Right atrium auricular region (tissue), 2 donors: ENCODE data around the gene IFNL1. TPM values are rescaled to one million over a fixed set of nuclear protein-coding genes. Genes with fewer than 3 reads are reported as not detected.
A peak's percentile ranks its signal among the peaks of the same experiment; 100 is the strongest.

Experiments
- DNase-seq: peaks from one replicate; pipeline ENCODE4 v3.0.0-alpha.2; 2019; ENCODE audit warnings: low spot score
- H3K27ac ChIP-seq, 2 donors: fragments of 200-600 bp; sonication (generic); 1 replicate in 1 of 2; 2 replicates in 1 of 2; pipeline ENCODE4 v1.5.1; 2016 to 2019
- H3K27me3 ChIP-seq, 2 donors: fragments of 200-600 bp; sonication (generic); one replicate each; pipeline versions ENCODE4 v1.5.1 to v1.6.0; 2017 to 2019
- H3K36me3 ChIP-seq: fragments of 200-600 bp; sonication (generic); one replicate; pipeline ENCODE4 v1.5.1; 2016
- H3K4me1 ChIP-seq, 2 donors: fragments of 200-600 bp; sonication (generic); one replicate each; pipeline versions ENCODE4 v1.5.1 to v1.6.0; 2017 to 2019
- H3K4me3 ChIP-seq, 2 donors: fragments of 200-600 bp; sonication (generic); 1 replicate in 1 of 2; 2 replicates in 1 of 2; pipeline ENCODE4 v1.5.1; 2017 to 2019; ENCODE audit warnings: mild to moderate bottlenecking in 1 of 2, moderate library complexity in 1 of 2
- H3K9me3 ChIP-seq, 2 donors: fragments of 200-600 bp; sonication (generic); one replicate each; pipeline ENCODE4 v1.5.1; 2019
- CTCF ChIP-seq, 2 donors: fragments of 200-600 bp; sonication (generic); IDR thresholded peaks; one replicate each; pipeline ENCODE4 v1.5.1; 2019; ENCODE audit warnings: antibody characterized with exemption in 2 of 2
- total RNA-seq, 2 donors: library from RNA; depleted of rRNA; stranded (reverse); fragments of >200 nt; gene quantifications; one replicate each; pipeline ENCODE4 v1.1.0, GENCODE V29; 2016

Gene IFNL1
- not detected for total RNA-seq

DNA sequence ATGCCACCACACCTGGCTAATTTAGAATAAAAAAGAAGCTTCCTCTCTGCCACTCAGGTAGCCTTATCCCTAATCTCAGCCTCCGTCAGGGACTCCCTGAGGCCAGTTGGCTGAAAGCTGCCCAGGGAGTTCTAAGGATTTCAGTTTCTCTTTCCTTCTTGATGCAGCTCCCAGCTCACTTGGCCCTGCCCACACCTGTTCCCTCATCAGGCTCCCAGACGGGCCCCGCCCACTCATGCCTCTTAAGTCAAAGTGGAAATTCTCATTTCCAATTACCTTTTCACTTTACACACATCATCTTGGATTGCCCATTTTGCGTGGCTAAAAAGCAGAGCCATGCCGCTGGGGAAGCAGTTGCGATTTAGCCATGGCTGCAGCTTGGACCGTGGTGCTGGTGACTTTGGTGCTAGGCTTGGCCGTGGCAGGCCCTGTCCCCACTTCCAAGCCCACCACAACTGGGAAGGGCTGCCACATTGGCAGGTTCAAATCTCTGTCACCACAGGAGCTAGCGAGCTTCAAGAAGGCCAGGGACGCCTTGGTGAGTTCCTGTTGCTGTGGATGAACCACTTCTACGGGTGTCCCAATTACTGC, at the start of gene IFNL1:
TSS of gene IFNL1 (plus strand) at position 353 of the 591 bp plus-strand sequence. CDS start at position 368, 15 bp downstream.
- Histone ChIP-seq H3K4me1 (no peaks in the 10 kb centered on the region), H3K27ac (no peak within 1 kb of the TSS), H3K27me3 (no peaks in the 10 kb centered on the region), H3K4me3 (no peak within 1 kb of the TSS), H3K36me3 (no peaks in the 10 kb centered on the region), H3K9me3 (no peaks in the 10 kb centered on the region)
- no peak for DNase-seq
- TF ChIP-seq CTCF (IDR thresholded peaks at IDR 0.05): no peak

- Histone ChIP-seq H3K9me3 (no peaks in the 10 kb centered on the region), H3K27ac (no peak overlapping the region), H3K4me1 (peaks cover 0 to 12% of the 10 kb centered on the region in 2 donors), H3K36me3 (no peaks in the 10 kb centered on the region), H3K4me3 (peak overlapping the region in 1 of 2 donors; percentile 27), H3K27me3 (peaks cover 4 to 14% of the 10 kb centered on the region in 2 donors)
- no peak for TF ChIP-seq CTCF (IDR thresholded peaks at IDR 0.05)
- DNase-seq: no peak
These were observed 49.1 kb upstream of the IFNL1 start for GRCh38 chr19:39246951-39247669.

DNA sequence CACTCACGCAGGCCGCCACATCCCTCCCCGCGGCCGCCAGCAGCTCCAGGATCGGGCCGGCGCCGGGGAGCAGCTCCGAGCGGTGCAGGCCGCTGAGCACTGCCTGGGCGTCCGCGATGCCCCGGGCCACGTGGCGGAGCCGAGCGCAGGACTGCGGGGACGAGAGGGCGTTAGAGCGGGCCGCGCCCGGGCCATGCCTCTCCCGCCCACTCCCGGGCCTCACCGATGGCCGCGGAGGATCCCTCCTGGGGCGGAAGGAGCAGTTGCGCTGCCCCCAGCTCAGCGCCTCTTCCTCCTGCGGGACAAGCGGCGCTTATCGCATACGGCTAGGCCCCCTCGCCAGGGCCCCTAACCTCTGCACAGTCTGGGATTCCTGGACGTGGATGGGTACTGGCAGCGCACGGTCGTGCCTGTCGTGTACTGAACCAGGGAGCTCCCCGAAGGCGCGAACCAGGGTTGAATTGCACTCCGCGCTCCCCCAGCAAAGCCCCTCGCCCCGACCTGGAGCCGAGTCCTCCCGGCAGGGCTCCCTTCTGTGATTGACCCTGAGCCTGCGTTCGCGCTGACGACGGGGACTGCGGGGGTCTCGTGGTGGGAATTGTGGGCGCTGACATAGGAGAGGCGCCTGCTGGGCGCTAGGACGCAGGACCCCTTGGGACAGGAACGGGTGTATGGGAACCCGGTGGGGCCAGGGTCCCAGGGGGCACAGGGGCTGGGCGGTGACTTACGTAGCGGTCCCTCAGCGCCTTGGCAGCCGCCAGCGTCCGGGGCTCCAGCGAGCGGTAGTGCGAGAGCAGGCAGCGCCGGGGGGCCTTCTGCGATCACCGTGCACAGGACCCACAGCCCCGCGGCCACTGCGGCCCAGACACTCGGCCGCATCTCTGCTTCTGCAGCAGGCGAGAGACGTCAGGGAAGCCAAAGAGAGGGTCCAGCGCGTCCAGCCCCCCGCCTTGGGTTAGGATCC, 48.2 kb upstream of the IFNL1 start:
- TF ChIP-seq CTCF (IDR thresholded peaks at IDR 0.05): no peak
- H3K36me3 ChIP-seq: no peaks in the 10 kb centered on the region
- H3K4me1 ChIP-seq: peaks cover 0 to 12% of the 10 kb centered on the region in 2 donors
- H3K4me3 ChIP-seq: peak overlapping the region in 1 of 2 donors; percentile 27
- H3K27me3 ChIP-seq: peaks cover 4 to 14% of the 10 kb centered on the region in 2 donors
- H3K9me3 ChIP-seq: no peaks in the 10 kb centered on the region
- no peak overlapping the region for H3K27ac ChIP-seq
- DNase-seq: no peak

GRCh38 chr19:39248806-39249205, 47.4 kb upstream of the IFNL1 start, which contains the start of gene IFNL4:
Gene IFNL4 (minus strand): TSS chr19:39248856.
- Histone ChIP-seq H3K4me1 (peaks cover 0 to 12% of the 10 kb centered on the region in 2 donors), H3K36me3 (no peaks in the 10 kb centered on the region), H3K4me3 (peak within 1 kb of the TSS in 1 of 2 donors; percentile 27), H3K27me3 (peaks cover 4 to 14% of the 10 kb centered on the region in 2 donors), H3K9me3 (no peaks in the 10 kb centered on the region), H3K27ac (no peak within 1 kb of the TSS)
- no peak for DNase-seq
- TF ChIP-seq CTCF (IDR thresholded peaks at IDR 0.05): no peak

DNA sequence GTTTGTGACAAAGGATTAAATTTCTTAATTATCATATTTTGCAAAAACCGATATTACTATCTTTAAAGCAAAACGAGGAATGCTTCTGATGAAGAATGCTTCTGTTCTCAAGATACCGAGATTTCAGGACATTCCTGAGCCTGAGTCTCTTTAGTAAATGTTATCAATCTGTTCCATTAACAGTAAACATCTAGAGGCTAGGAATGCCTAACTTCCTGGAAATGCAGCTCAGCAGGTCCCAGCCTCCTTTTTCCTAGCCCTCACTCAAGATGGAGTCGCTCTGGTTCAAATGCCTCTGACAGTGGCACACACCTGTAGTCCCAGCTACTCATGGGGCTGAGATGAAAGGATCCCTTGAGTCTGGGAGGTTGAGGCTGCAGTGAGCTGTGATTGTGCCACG, 45.1 kb upstream of the IFNL1 start:
- Histone ChIP-seq H3K27me3 (peaks cover 4 to 14% of the 10 kb centered on the region in 2 donors), H3K27ac (no peak overlapping the region), H3K36me3 (no peaks in the 10 kb centered on the region), H3K4me3 (no peak overlapping the region), H3K9me3 (no peaks in the 10 kb centered on the region), H3K4me1 (peaks cover 0 to 12% of the 10 kb centered on the region in 2 donors)
- no peak for DNase-seq
- no peak for TF ChIP-seq CTCF (IDR thresholded peaks at IDR 0.05)
